SU-DHL-6 (cell line): ENCODE measurements around the gene TCF23.

ENCODE experiments used
- H2AFZ ChIP-seq: fragments of 200-600 bp; sonication (generic); 2 replicates; pipeline ENCODE4 v1.6.1; 2014; ENCODE audit warnings: low read depth, mild to moderate bottlenecking, moderate library complexity, mixed read lengths, antibody characterized with exemption, low read length; ENCODE audit not compliant: severe bottlenecking
- H3F3A ChIP-seq: fragments of 200-600 bp; shearing (Covaris generic); 2 replicates; pipeline ENCODE4 v1.6.0; 2016; ENCODE audit warnings: antibody characterized with exemption, mild to moderate bottlenecking; ENCODE audit not compliant: insufficient read depth
- H3K27ac ChIP-seq: fragments of 200-600 bp; sonication (generic); 2 replicates; pipeline ENCODE4 v1.5.1; 2016; ENCODE audit warnings: low read depth, mild to moderate bottlenecking, low read length, moderate library complexity, mixed read lengths
- H3K27me3 ChIP-seq: fragments of 200-600 bp; sonication (generic), shearing (Covaris generic); 2 replicates; pipeline ENCODE4 v1.6.0; 2014; ENCODE audit warnings: mild to moderate bottlenecking, low read length
- H3K36me3 ChIP-seq: fragments of 200-600 bp; sonication (generic); 2 replicates; pipeline ENCODE4 v1.6.1; 2014; ENCODE audit warnings: mild to moderate bottlenecking, low read length, mixed read lengths
- H3K4me2 ChIP-seq: fragments of 300-600, 200-600 bp; shearing (Covaris generic), sonication (generic); 2 replicates; pipeline ENCODE4 v1.6.0; 2014; ENCODE audit warnings: low read length, low read depth, mild to moderate bottlenecking; ENCODE audit not compliant: poor library complexity, severe bottlenecking
- H3K4me3 ChIP-seq: fragments of 200-600 bp; sonication (generic); 2 replicates; pipeline ENCODE4 v1.5.1; 2014; ENCODE audit warnings: antibody characterized with exemption, low read length, mild to moderate bottlenecking, mixed read lengths; ENCODE audit not compliant: insufficient read depth, poor library complexity, severe bottlenecking
- H3K79me2 ChIP-seq: fragments of 200-600 bp; sonication (generic); 2 replicates; pipeline ENCODE4 v1.6.1; 2014; ENCODE audit warnings: mild to moderate bottlenecking, low read length, moderate library complexity; ENCODE audit not compliant: insufficient read depth
- H3K9ac ChIP-seq: fragments of 200-600 bp; sonication (generic); 2 replicates; pipeline ENCODE4 v1.7.0; 2014; ENCODE audit warnings: mild to moderate bottlenecking, low read length
- H3K9me2 ChIP-seq: fragments of 200-600 bp; sonication (generic); replicated peaks from 2 replicates; pipeline ENCODE4 v1.6.1; 2014; ENCODE audit warnings: low read length; ENCODE audit not compliant: insufficient read depth
- H3K9me3 ChIP-seq: fragments of 200-600 bp; sonication (generic); 2 replicates; pipeline ENCODE4 v1.6.1; 2014; ENCODE audit warnings: low read length, mixed read lengths; ENCODE audit not compliant: insufficient read depth
- H4K20me1 ChIP-seq: fragments of 200-600 bp; sonication (generic); 2 replicates; pipeline ENCODE4 v1.6.1; 2014; ENCODE audit warnings: low read depth, mild to moderate bottlenecking, antibody characterized with exemption, low read length, moderate library complexity, mixed read lengths
- CTCF ChIP-seq: fragments of 200-600 bp; sonication (generic); IDR thresholded peaks from one replicate; pipeline ENCODE4 v1.5.1; 2017; ENCODE audit warnings: antibody characterized with exemption, mild to moderate bottlenecking, low read length, moderate library complexity; ENCODE audit not compliant: insufficient read depth, poor library complexity, severe bottlenecking
- EZH2phosphoT487 ChIP-seq: fragments of 200-600 bp; sonication (generic), shearing (Covaris generic); conservative IDR thresholded peaks from 2 replicates; pipeline ENCODE4 v1.6.1; 2018; ENCODE audit warnings: mild to moderate bottlenecking, antibody characterized with exemption, low read length, moderate library complexity, mixed read lengths

TCF23 gene

GRCh38 chr2:27133195-27133875 is 15.5 kb upstream of the TCF23 start:
- TF ChIP-seq EZH2phosphoT487 = no peak
- no peak for TF ChIP-seq CTCF
- no peaks in the 10 kb centered on the region for H3K27me3 ChIP-seq
- no peak overlapping the region for H2AFZ ChIP-seq

GRCh38 chr2:27133905-27134780 is 14.7 kb upstream of the TCF23 start, which contains the start of gene PREB:
Gene PREB (minus strand): TSS chr2:27134636. CDS start chr2:27134421, 215 bp downstream.
- TF ChIP-seq CTCF (peak; percentile 18), EZH2phosphoT487 (no peak)
- H2AFZ ChIP-seq = peak within 1 kb of the TSS; percentile 89
- peaks cover 13% of the 10 kb centered on the region; the same call in 1 of the 2 replicates for H3K79me2 ChIP-seq
- peaks cover 7% of the 10 kb centered on the region; the same call in 1 of the 2 replicates for H3F3A ChIP-seq
- H3K36me3 ChIP-seq = no peaks in the 10 kb centered on the region
- H3K27me3 ChIP-seq = no peaks in the 10 kb centered on the region
- H3K9ac ChIP-seq = peak within 1 kb of the TSS; percentile 95
- H3K4me2 ChIP-seq = peak within 1 kb of the TSS; percentile 65
- H4K20me1 ChIP-seq = no peaks in the 10 kb centered on the region
- H3K9me2 ChIP-seq = no peaks in the 10 kb centered on the region
- no peaks in the 10 kb centered on the region for H3K9me3 ChIP-seq
- H3K27ac ChIP-seq = peak within 1 kb of the TSS; percentile 51
- peak within 1 kb of the TSS; percentile 95 for H3K4me3 ChIP-seq

More at GRCh38 chr2:27133195-27133875, 15.5 kb upstream of the TCF23 start:
- H4K20me1 ChIP-seq = no peaks in the 10 kb centered on the region
- H3K4me2 ChIP-seq = peak overlapping the region; percentile 65
- H3K9me3 ChIP-seq = no peaks in the 10 kb centered on the region
- H3K4me3 ChIP-seq = peak overlapping the region; percentile 95
- H3K27ac ChIP-seq = peak overlapping the region; percentile 51; the same call in 1 of the 2 replicates
- H3K36me3 ChIP-seq = no peaks in the 10 kb centered on the region
- peaks cover 7% of the 10 kb centered on the region; the same call in 1 of the 2 replicates for H3F3A ChIP-seq
- H3K79me2 ChIP-seq = peaks cover 13% of the 10 kb centered on the region; the same call in 1 of the 2 replicates
- H3K9ac ChIP-seq = peak overlapping the region; percentile 95
- no peaks in the 10 kb centered on the region for H3K9me2 ChIP-seq

GRCh38 chr2:27134781-27135477 is 13.9 kb upstream of the TCF23 start:
- H3K4me2 ChIP-seq = peak overlapping the region; percentile 65
- H3K9ac ChIP-seq = peak overlapping the region; percentile 95
- TF ChIP-seq EZH2phosphoT487 (no peak), CTCF (no peak)
- H3K9me2 ChIP-seq = no peaks in the 10 kb centered on the region
- no peaks in the 10 kb centered on the region for H3K27me3 ChIP-seq
- H3K36me3 ChIP-seq = no peaks in the 10 kb centered on the region
- H2AFZ ChIP-seq = peak overlapping the region; percentile 89
- H3F3A ChIP-seq = 0 out of 2 replicates have a peak, but pooled peaks cover under 1% of the 10 kb centered on the region
- no peaks in the 10 kb centered on the region for H4K20me1 ChIP-seq
- peaks cover 13% of the 10 kb centered on the region; the same call in 1 of the 2 replicates for H3K79me2 ChIP-seq
- no peak overlapping the region for H3K27ac ChIP-seq
- H3K4me3 ChIP-seq = peak overlapping the region; percentile 27
- H3K9me3 ChIP-seq = no peaks in the 10 kb centered on the region
